SW480 (cell line): ENCODE measurements around the gene HPGDS.

Experiments used
- DNase-seq: peaks from one replicate; pipeline ENCODE4 v3.0.0-alpha.2; 2016; ENCODE audit warnings: low spot score

HPGDS gene

GRCh38 chr4:94256144-94256783, 86.4 kb downstream of the HPGDS start:
- no peak for DNase-seq

- no peak for DNase-seq
These were observed 89.6 kb downstream of the HPGDS start for GRCh38 chr4:94253036-94253435.

- no peak for DNase-seq
These were observed 91.5 kb downstream of the HPGDS start for GRCh38 chr4:94251094-94251493.
